NB4 (cell line): Measurements from ENCODE around the gene TMPRSS12.
"Not testable (repeated sequence)": the region's sequence is repeated elsewhere in the genome, so short reads cannot be mapped to it uniquely, and the experiment has no call there.

Source experiments
- DNase-seq: peaks from one replicate; pipeline ENCODE4 v3.0.0; 2010; ENCODE audit warnings: low read depth
- H3K4me3 ChIP-seq: one replicate; pipeline ENCODE4 v1.5.1; 2011; ENCODE audit warnings: mild to moderate bottlenecking, low read depth, low read length, moderate library complexity
- CTCF ChIP-seq: IDR thresholded peaks from one replicate; pipeline ENCODE4 v1.5.1; 2012; ENCODE audit warnings: low read depth, low read length
- MAX ChIP-seq: IDR thresholded peaks from 2 replicates; pipeline ENCODE4 v1.6.1; 2011; ENCODE audit warnings: low read depth, low read length
- MYC ChIP-seq: IDR thresholded peaks from 2 replicates; pipeline ENCODE4 v1.6.1; 2011; ENCODE audit warnings: low read depth, low read length
- POLR2A ChIP-seq: IDR thresholded peaks from 2 replicates; pipeline ENCODE4 v1.6.1; 2011; ENCODE audit warnings: mild to moderate bottlenecking; ENCODE audit not compliant: insufficient read length; ENCODE audit errors: extremely low read depth

TMPRSS12 gene

GRCh38 chr12:50820177-50820576, 22.5 kb upstream of the TMPRSS12 start:
- TF ChIP-seq POLR2A (no peak), MAX (no peak), MYC (no peak), CTCF (no peak)
- no peak overlapping the region for H3K4me3 ChIP-seq
- no peak for DNase-seq

- TF ChIP-seq CTCF (no peak), MYC (no peak), POLR2A (no peak), MAX (no peak)
- no peak overlapping the region for H3K4me3 ChIP-seq
- peak; percentile 30 for DNase-seq
Observed at GRCh38 chr12:50822082-50822481, 20.6 kb upstream of the TMPRSS12 start.

- not testable (repeated sequence) for DNase-seq
Observed at GRCh38 chr12:50823724-50824123, 19.0 kb upstream of the TMPRSS12 start.

GRCh38 chr12:50824914-50825313, 17.8 kb upstream of the TMPRSS12 start:
- DNase-seq = no peak
- no peak for TF ChIP-seq POLR2A
- no peak for TF ChIP-seq CTCF
- no peak for TF ChIP-seq MYC
- no peak for TF ChIP-seq MAX
- H3K4me3 ChIP-seq = no peak overlapping the region

More at GRCh38 chr12:50823724-50824123, 19.0 kb upstream of the TMPRSS12 start:
- not testable (repeated sequence) for H3K4me3 ChIP-seq

GRCh38 chr12:50825372-50825838, 17.3 kb upstream of the TMPRSS12 start:
- peak; percentile 80 for DNase-seq
- no peak overlapping the region for H3K4me3 ChIP-seq
- TF ChIP-seq MAX = no peak
- no peak for TF ChIP-seq MYC
- peak; percentile 22 for TF ChIP-seq CTCF
- no peak for TF ChIP-seq POLR2A

GRCh38 chr12:50828121-50828520, 14.6 kb upstream of the TMPRSS12 start:
- no peak for DNase-seq
- H3K4me3 ChIP-seq = no peak overlapping the region
- TF ChIP-seq MYC = no peak
- no peak for TF ChIP-seq CTCF
- no peak for TF ChIP-seq POLR2A
- TF ChIP-seq MAX = no peak
